Left cardiac atrium (tissue), 4 donors: ENCODE measurements around the gene RYR3. TPM values are rescaled to one million over a fixed set of nuclear protein-coding genes. Genes with fewer than 3 reads are reported as not detected.

ENCODE experiments used
- ATAC-seq, 2 donors: fragments of 200-7000 bp; cut with Tn5 transposase; one replicate each; pipeline ENCODE4 v1.9.1; 2020; ENCODE audit warnings: mild to moderate bottlenecking in 2 of 2, moderate library complexity in 2 of 2
- DNase-seq: peaks from one replicate; pipeline ENCODE4 v3.0.0-alpha.2; 2020
- intact Hi-C, 2 donors: fragments of 100-400 bp; cut with DNase I; formaldehyde crosslinking; loops; one replicate each; pipeline versions ENCODE4 v1.14.1 to v1.15.1; 2022 to 2023
- total RNA-seq, 2 donors: library from RNA; stranded (reverse); fragmentation: NEBNext Ultra II Directional; extraction: Animal tissue kit (Norgen Biotek cat#: 25700); gene quantifications; one replicate each; pipeline ENCODE4 v1.2.1, GENCODE V29; 2021
- donor health status: DM: no; HTN: yes; CAD: no.
- donor health status: DM: no; HTN: yes; CAD: no; lungs with severe emphysema.
- donor health status: DM: yes; HTN: yes; CAD: no.
- donor health status: Dilated cardiomyopathy.

RYR3 gene
- total RNA-seq, 2 donors from 2014 or later = 0.15 to 0.21 TPM

DNA sequence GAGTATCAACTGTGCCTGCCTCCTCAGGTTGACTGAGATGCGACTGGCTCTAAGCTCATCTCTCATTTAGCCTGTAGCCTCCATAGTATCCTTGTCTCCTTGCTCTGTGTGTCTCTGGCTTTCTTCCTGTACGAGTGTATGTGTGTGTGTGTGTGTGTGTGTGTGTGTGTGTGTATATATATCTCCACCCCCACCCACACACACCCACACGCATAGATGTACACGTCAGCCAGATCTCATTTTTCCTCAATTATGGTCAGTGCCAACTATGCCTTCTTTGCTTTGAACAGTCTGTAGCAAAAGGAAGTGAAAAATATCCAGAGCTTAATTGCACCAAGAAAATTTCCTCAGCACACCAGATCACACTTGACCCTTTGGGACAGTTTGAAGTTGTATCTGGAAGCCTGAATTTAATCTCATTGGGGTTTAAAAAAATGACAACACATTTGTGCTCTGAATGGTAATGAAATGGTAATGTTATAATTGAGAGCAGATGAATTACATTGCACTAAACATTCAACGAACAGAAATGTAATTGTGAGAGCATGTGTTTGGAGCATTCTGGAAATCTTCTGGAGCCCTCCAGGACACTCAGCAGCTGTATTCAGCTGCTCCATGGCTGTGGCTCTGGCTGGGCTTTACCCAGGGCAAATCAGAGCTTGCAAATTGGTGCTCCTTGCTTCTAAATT lies 63.6 kb downstream of the RYR3 start:
- DNase-seq (no peak), ATAC-seq (peak in 1 of 2 donors; percentile 72)
- intact Hi-C loops = no loop called here

DNA sequence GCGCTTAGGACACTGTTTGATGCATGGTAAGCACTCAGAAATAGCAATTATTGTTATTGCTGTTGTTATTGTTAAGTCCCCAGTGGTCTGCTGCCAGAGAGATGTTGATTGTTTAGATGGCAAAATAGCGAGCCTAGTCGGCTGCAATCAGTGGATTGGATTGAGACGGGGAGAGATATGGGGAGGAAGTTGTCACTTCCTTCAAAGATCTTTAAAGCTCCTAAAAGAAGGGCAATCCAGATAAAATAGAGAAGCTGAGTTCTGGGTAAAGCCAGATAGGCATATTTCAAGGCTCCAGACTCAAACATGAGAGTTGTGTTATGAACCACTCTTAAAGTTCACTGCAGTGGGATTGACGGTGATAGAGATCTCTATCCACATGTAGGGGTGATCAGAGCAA lies 64.5 kb downstream of the RYR3 start:
- intact Hi-C loops = no loop called here
- DNase-seq (no peak), ATAC-seq (no peak)

DNA sequence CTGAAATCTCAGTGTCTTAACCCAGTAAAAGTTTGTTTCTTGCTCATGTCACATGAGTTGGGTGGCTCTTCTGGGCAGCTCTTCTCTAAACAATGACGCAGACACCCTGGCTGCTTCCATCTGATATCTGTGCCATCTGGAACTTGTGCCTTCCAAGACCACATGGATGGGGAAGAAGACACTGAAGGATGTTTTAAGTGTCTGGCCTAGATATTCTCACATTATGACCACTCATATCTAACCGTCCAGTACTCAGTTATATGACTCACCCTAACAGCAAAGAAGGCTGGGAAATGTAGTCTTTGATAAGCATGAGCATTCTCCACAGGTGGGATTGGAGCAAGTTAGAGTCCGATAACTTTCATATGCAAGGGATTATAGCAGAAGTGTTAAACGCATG lies 66.4 kb downstream of the RYR3 start:
- no peak for DNase-seq
- intact Hi-C loops = no loop called here
- ATAC-seq = no peak

DNA sequence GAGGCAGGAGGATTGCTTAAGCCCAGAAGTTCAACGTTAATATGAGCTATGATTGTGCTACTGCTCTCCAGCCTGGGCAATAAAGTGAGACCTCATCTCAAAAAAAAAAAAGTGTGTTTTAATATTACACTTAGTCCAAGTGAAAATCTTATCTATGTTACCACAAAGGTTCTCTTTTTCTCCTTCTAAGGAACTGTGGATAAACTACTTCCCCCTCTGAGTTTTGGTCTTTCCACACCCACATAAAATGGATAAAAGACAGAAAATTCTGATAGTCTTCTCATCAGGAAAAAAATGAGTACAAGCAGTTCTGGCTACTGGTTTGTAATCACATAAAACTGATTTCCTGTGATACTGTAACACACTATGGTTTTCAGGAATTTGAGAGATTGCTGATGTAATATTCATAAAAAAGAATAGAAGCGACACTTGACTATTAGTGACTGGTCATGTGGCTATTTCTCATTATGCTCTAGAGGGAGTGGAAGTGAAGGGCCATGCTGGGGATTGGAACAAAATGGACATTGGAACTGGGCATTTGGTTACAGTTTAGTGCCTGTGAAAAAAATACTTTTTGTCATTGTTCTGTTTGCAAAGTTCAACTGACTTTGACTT lies 68.2 kb downstream of the RYR3 start:
- intact Hi-C loops = no loop called here
- DNase-seq (no peak), ATAC-seq (no peak)

DNA sequence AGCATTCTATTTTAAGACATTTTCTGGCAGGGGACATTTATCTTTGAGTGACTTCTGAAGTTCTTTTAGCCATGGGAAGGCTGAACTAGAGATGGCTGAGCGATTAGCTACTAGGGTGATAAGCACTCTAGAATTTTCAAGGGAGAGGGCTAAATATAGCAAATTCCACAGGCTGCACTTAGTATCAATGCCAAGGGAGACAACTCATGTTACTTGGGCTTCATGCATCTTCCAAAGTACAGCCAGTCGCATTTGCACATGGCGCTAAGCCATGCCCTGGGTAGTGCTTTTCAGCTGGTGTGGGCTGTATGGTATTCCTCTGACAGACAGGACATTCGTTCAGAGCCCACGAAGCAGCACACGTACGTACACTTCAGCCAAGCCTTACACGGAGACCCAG lies 69.6 kb downstream of the RYR3 start:
- intact Hi-C loops = no loop called here
- DNase-seq (no peak), ATAC-seq (no peak)

GRCh38 chr15:33382491-33382890 lies 71.7 kb downstream of the RYR3 start:
- DNase-seq (no peak), ATAC-seq (no peak)
- intact Hi-C loops = no loop called here

DNA sequence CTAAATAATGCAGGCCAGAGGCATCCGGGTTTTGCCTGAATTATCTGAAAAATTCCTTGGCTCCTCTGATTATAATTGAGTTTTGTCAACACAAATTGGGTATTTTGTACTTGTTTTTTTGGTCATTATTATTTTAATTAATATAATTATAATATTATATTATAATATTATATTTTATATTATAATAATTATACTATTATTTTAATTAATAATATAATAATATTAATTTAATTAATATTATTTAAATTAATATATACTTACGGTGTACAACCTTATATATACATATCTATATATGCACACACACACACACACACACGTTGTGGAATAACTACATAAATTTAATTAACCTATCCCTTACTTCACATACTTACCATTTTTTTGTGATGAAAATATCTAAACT lies 73.5 kb downstream of the RYR3 start:
- intact Hi-C loops = no loop called here
- DNase-seq = no peak
- ATAC-seq = no peak

- intact Hi-C loops = no loop called here
- ATAC-seq (no peak), DNase-seq (no peak)
Measured at GRCh38 chr15:33392453-33392852, 81.7 kb downstream of the RYR3 start.

DNA sequence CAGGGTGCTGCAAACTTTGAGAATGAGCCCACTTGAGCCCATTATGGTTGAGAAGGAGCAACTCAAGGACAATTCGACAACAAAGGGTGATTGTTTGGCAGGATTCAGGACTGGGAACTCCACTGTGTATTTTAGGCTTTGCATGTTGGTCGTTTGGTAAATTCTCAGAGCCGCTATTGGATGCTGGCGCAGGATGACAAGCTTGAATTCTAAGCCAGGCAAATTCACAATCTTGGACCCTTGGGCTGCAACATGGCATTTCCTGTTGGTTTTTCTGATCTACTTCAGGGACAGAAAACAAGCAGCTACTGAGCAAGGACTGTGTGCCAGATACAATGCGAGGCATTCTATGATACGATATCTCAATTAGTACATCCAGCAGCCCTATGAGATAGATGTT lies 82.8 kb downstream of the RYR3 start:
- intact Hi-C loops = no loop called here
- DNase-seq = no peak
- ATAC-seq = no peak

- DNase-seq (no peak), ATAC-seq (no peak)
- intact Hi-C loops = no loop called here
Measured at GRCh38 chr15:33395321-33395720, 84.6 kb downstream of the RYR3 start.

- intact Hi-C loops = no loop called here
- ATAC-seq (no peak), DNase-seq (no peak)
Measured at GRCh38 chr15:33395846-33396245, 85.1 kb downstream of the RYR3 start.

- intact Hi-C loops = no loop called here
Measured at GRCh38 chr15:33396475-33396874, 85.7 kb downstream of the RYR3 start.

DNA sequence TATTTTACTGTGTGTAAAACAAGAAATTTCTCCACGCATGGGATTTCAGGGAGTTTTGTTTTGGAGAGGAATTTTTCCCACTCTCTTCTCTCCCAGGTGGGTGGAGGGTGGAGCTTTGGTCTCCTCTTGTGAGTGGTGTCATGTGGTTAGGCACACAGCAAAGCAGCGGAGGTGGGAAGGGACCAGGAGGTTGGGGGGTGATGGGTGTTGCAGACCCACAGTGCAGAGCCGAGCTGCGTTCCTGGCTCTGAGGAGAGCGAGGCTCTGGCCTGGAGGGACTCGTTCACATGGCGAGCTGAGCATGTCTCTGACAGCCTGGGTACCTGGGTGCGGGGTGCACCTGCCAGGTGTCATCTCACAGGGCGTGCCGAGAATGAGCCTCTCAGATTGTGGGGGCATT lies 87.8 kb downstream of the RYR3 start:
- no peak for DNase-seq
- intact Hi-C loops = no loop called here
- ATAC-seq = no peak

More at GRCh38 chr15:33396475-33396874, 85.7 kb downstream of the RYR3 start:
- no peak for DNase-seq
- ATAC-seq = no peak

DNA sequence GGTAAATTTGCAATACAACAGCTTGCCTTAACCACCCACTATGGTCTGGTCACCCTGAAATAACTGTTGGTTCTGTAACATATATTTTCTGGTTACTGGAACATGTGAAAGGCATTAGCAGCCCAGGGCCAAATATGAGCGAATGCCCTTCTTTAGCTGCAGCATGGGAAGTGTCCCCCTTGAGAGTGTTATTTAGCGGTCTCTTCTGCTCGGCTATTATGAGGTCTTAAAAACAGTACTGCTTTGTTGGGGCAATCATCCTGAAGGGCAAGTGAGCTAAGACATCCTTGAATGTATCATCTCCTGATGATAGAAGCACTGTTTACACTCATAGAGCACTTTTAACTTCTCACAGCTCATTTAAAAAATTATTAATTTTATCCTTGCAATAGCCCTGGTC lies 90.2 kb downstream of the RYR3 start:
- ATAC-seq (no peak), DNase-seq (no peak)
- intact Hi-C loops = no loop called here

- ATAC-seq = no peak
- intact Hi-C loops = no loop called here
- no peak for DNase-seq
Measured at GRCh38 chr15:33402600-33402999, 91.8 kb downstream of the RYR3 start.

DNA sequence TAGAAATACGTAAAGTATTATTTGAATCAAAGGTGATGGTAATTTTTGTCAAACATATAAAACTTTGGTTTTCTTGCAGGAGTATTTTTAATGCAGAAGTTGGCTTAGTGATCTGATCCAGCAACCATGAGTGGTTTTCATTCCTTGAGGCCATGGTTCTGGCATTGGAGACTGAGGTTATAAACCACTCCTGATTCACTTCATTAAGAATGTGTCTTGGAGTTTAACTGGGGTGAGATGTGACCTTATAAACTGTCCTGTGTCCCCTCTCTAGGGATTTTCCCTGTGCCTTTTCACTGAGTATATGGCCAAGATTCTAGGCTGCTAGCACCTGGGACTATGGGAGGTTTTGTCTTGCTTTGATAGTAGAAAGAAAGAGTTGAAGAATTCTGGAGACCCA lies 94.3 kb downstream of the RYR3 start:
- intact Hi-C loops = no loop called here
- no peak for ATAC-seq
- no peak for DNase-seq

DNA sequence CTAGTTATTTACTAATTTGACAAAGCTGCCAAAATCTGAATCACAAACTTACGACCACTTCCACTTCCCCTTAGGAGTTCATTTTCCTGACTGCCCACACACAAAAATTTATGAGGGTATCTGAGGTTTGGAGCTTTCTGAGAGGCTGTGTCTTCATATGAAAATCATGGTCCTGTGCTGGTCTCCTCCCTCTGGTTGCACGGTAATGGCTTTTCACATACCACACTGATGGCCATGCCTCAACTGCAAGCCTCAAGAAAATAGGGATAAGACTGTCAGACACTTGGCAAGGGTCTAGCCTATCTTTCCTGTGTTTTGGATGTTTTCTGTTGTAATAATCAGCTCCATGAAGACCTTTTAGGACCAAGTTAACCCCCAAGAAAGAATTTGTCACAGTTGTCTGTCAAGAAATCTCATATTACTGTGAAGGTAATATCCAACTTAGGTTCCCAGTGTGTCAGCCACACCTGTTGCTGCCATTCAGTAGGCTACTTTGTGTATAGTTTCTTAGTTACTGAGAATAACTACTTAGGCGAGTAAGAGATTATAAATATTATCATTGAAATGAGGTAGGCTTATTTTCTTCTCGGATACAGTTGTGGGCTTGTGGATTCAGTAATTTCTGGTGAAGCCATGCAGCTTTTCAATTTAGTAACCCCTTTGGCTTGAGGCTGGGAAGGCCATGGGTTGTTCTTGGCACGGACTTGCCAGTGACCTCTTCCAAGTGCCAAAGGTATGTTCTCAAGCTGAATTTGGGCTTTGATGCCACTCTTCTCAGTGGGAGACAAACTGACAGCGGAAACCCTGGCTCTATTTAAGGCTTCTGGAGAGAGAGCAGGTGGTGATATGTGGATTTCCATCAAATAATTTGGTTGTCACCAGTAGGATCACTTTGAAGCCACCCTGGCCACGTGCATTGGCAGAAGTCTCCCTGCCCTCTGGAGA lies 101.1 kb downstream of the RYR3 start:
- DNase-seq (no peak), ATAC-seq (no peak)
- intact Hi-C loops = no loop called here

GRCh38 chr15:33419701-33420100 lies 108.9 kb downstream of the RYR3 start:
- ATAC-seq (no peak), DNase-seq (no peak)
- intact Hi-C loops = no loop called here

DNA sequence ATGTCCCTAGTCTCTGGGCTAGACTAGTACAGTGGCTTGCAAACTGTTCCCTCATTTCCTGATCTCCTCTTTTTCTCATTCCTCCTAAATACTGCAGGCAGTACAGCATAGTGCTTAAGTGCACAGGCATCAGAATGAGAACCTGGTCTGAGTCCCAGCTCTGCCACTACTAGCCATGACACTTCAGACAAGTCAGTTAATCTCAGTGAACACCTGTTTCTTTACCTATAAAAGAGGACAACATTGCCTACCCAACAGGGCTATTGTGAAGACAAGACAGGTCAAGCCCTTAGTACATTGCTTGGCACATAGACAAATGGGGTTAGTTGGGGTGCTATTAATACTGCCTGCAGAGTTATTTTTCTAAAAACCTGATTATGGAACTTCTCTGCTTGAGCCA lies 113.3 kb downstream of the RYR3 start:
- no peak for ATAC-seq
- intact Hi-C loops = no loop called here
- no peak for DNase-seq

DNA sequence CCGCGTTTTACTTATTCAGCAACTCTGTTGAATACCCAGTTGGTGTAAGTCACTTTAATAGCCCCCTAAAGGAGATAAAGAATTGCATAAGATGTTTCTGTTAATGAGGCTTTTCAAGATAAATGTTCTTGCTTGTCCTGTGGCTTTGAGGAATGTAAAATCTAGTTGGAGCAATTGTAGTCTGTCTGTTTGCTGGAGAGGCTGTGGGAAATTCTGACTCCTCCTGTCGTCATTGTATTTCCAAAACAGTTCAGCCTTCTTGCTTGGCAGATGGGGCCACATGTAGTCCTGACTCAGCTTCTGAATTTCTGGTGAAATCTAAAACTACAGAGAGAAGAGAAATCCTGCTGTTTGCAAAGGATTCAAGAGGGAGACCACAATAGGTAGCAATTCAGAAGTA lies 114.4 kb downstream of the RYR3 start:
- peak; percentile 32 for DNase-seq
- peak; percentile 84 for ATAC-seq
- intact Hi-C loops = no loop called here
